GM12801 (cell line): Measurements from ENCODE around the gene KCNJ14.

ENCODE experiments used
- CTCF ChIP-seq: IDR thresholded peaks from one replicate; pipeline ENCODE4 v1.5.1; 2011; ENCODE audit warnings: control low read depth; ENCODE audit not compliant: insufficient read length; ENCODE audit errors: extremely low read depth

Gene KCNJ14

GRCh38 chr19:48496959-48497727 is 41.8 kb downstream of the KCNJ14 start:
- no peak for TF ChIP-seq CTCF

- no peak for TF ChIP-seq CTCF
These were observed 42.6 kb downstream of the KCNJ14 start for GRCh38 chr19:48497728-48498594.

GRCh38 chr19:48498595-48499311 is 43.4 kb downstream of the KCNJ14 start:
- no peak for TF ChIP-seq CTCF

- TF ChIP-seq CTCF = no peak
These were observed 44.1 kb downstream of the KCNJ14 start for GRCh38 chr19:48499316-48500090.

- TF ChIP-seq CTCF = no peak
These were observed 45.6 kb downstream of the KCNJ14 start for GRCh38 chr19:48500830-48501493.

GRCh38 chr19:48501494-48502349 is 46.3 kb downstream of the KCNJ14 start:
- TF ChIP-seq CTCF = no peak
